Pancreas (tissue), 10 donors: Measurements from ENCODE around the gene FXYD4. TPM values are rescaled to one million over a fixed set of nuclear protein-coding genes. Genes with fewer than 3 reads are reported as not detected.
"Not testable (repeated sequence)": the region's sequence is repeated elsewhere in the genome, so short reads cannot be mapped to it uniquely, and the experiment has no call there.

Experiments used
- ATAC-seq, 4 donors: fragments of 200-7000 bp; cut with Tn5 transposase; one replicate each; pipeline versions ENCODE4 v1.8.0 to v1.9.1; 2020; ENCODE audit warnings: mild to moderate bottlenecking in 4 of 4, moderate library complexity in 4 of 4
- DNase-seq, 6 donors: peaks; one replicate each; pipeline ENCODE4 v3.0.0-alpha.2; 2020
- FAIRE-seq: peaks from 2 replicates; lab custom pipeline; 2012; peaks lifted over from hg19 to GRCh38; lab: Jason Lieb, UNC
- H3K27ac ChIP-seq, 4 donors: fragments of 200-600 bp; sonication (generic); 1 replicate in 3 of 4; 2 replicates in 1 of 4; pipeline versions ENCODE4 v1.5.0 to v1.8.0; 2020
- H3K27me3 ChIP-seq, 4 donors: fragments of 200-600 bp; one replicate each; pipeline ENCODE4 v1.8.0; 2021
- H3K36me3 ChIP-seq, 3 donors: fragments of 200-600 bp; sonication (generic) in 1 of 3; one replicate each; pipeline versions ENCODE4 v1.5.0 to v1.8.0; 2020 to 2021
- H3K4me1 ChIP-seq, 3 donors: fragments of 200-600 bp; one replicate each; pipeline ENCODE4 v1.8.0; 2021
- H3K4me3 ChIP-seq, 4 donors: fragments of 200-600 bp; sonication (generic) in 2 of 4; one replicate each; pipeline versions ENCODE4 v1.5.0 to v1.8.0; 2020 to 2021
- H3K9me3 ChIP-seq, 4 donors: fragments of 200-600 bp; one replicate each; pipeline ENCODE4 v1.8.0; 2021
- CTCF ChIP-seq, 4 donors: fragments of 200-600 bp; sonication (generic) in 3 of 4; IDR thresholded peaks; one replicate each; pipeline versions ENCODE4 v1.5.0 to v1.8.0; 2021; ENCODE audit warnings: antibody characterized with exemption in 4 of 4
- WGBS, 2 donors: extraction: QIAGEN DNeasy Blood & Tissue Kit; methylation state at CpG; one replicate each; pipeline ENCODE4 v1.1.7; 2013; 5-methylcytosine and 5-hydroxymethylcytosine counted together
- intact Hi-C, 3 donors: fragments of 100-400 bp; cut with DNase I; formaldehyde crosslinking; loops; one replicate each; pipeline versions ENCODE4 v1.11.1 to v1.14.2; 2022
- polyA plus RNA-seq, 2 donors: library from polyadenylated mRNA; stranded (reverse); fragments of 200-250 nt; gene quantifications; one replicate each; pipeline ENCODE4 v1.2.3, GENCODE V29; 2013
- total RNA-seq, 6 donors: library from RNA; stranded (reverse); fragmentation: NEBNext Ultra II Directional in 4 of 6; extraction: Animal tissue kit (Norgen Biotek cat#: 25700) in 4 of 6; gene quantifications; one replicate each; pipeline versions ENCODE4 v1.2.1 to v1.2.4, GENCODE V29; 2021 to 2023
- donor health status: healthy with polysubstance abuse.
- donor health status: DM: no; HTN: no; CAD: no; lungs with moderate emphysema.
- donor health status: DM: no; HTN: no; CAD: no.
- donor health status: control.
- donor health status: control.
- donor health status: Bipolar disorder and iron deficiency.
- donor health status: DM: yes; HTN: yes; CAD: no.
- donor health status: DM: no; HTN: no; CAD: no.
- donor health status: DM: no; HTN: no; CAD: no.
- donor health status: DM: yes; HTN: yes; CAD: no.

FXYD4 gene
- total and polyA plus RNA-seq, 8 donors = 0.28 to 0.31 TPM; not detected in 6

- Histone ChIP-seq H3K27ac (no peak overlapping the region), H3K4me3 (no peak overlapping the region), H3K9me3 (no peaks in the 10 kb centered on the region), H3K27me3 (no peaks in the 10 kb centered on the region), H3K4me1 (no peaks in the 10 kb centered on the region), H3K36me3 (no peaks in the 10 kb centered on the region)
- no peak for TF ChIP-seq CTCF (IDR thresholded peaks at IDR 0.05)
- DNase-seq (no peak), ATAC-seq (no peak), FAIRE-seq (no peak)
- WGBS, 2 donors = 34 to 36% methylated on average over 2 of the region's 2 CpGs
- intact Hi-C loops = no loop called here
Measured at GRCh38 chr10:43327171-43327570, 44.3 kb upstream of the FXYD4 start.

GRCh38 chr10:43327986-43328385 is 43.5 kb upstream of the FXYD4 start:
- WGBS, 2 donors = 58 to 75% methylated on average over 5 of the region's 5 CpGs
- FAIRE-seq (no peak), ATAC-seq (no peak), DNase-seq (peak in 1 of 6 donors; percentile 1)
- H3K27ac ChIP-seq = no peak overlapping the region
- H3K27me3 ChIP-seq = no peaks in the 10 kb centered on the region
- H3K4me3 ChIP-seq = no peak overlapping the region
- TF ChIP-seq CTCF (IDR thresholded peaks at IDR 0.05) = no peak
- H3K4me1 ChIP-seq = no peaks in the 10 kb centered on the region
- H3K36me3 ChIP-seq = no peaks in the 10 kb centered on the region
- no peaks in the 10 kb centered on the region for H3K9me3 ChIP-seq
- intact Hi-C loops = no loop called here

GRCh38 chr10:43328810-43329209 is 42.6 kb upstream of the FXYD4 start:
- ATAC-seq, H3K27ac ChIP-seq, intact Hi-C loops, FAIRE-seq, H3K36me3 ChIP-seq, H3K4me3 ChIP-seq, H3K27me3 ChIP-seq, H3K9me3 ChIP-seq, H3K4me1 ChIP-seq: not testable (repeated sequence)
- 92 to 94% methylated on average over 16 to 18 of the region's 18 CpGs for WGBS, 2 donors
- peak in 1 of 6 donors; percentile 46 for DNase-seq

GRCh38 chr10:43329246-43329885 is 42.1 kb upstream of the FXYD4 start:
- ATAC-seq, H3K36me3 ChIP-seq, H3K27ac ChIP-seq, FAIRE-seq, intact Hi-C loops, H3K9me3 ChIP-seq, H3K4me1 ChIP-seq, H3K27me3 ChIP-seq, H3K4me3 ChIP-seq: not testable (repeated sequence)
- 91 to 93% methylated on average over 39 to 40 of the region's 40 CpGs for WGBS, 2 donors
- DNase-seq = peak in 1 of 6 donors; percentile 73

GRCh38 chr10:43330049-43330823 is 41.2 kb upstream of the FXYD4 start:
- H3K36me3 ChIP-seq, H3K4me1 ChIP-seq, FAIRE-seq, H3K4me3 ChIP-seq, H3K9me3 ChIP-seq, intact Hi-C loops, DNase-seq, H3K27me3 ChIP-seq, ATAC-seq, H3K27ac ChIP-seq: not testable (repeated sequence)
- WGBS, 2 donors = 43 to 57% methylated on average over 5 to 7 of the region's 11 CpGs

- H3K27me3 ChIP-seq, H3K9me3 ChIP-seq, H3K27ac ChIP-seq, H3K4me1 ChIP-seq, FAIRE-seq, ATAC-seq, H3K36me3 ChIP-seq, H3K4me3 ChIP-seq, intact Hi-C loops: not testable (repeated sequence)
- 83 to 87% methylated on average over 4 of the region's 4 CpGs for WGBS, 2 donors
- DNase-seq = peak in 1 of 6 donors; percentile 1
Measured at GRCh38 chr10:43330824-43331127, 40.7 kb upstream of the FXYD4 start.

GRCh38 chr10:43333653-43334052 is 37.8 kb upstream of the FXYD4 start:
- Histone ChIP-seq H3K36me3 (no peaks in the 10 kb centered on the region), H3K4me3 (no peak overlapping the region), H3K4me1 (no peaks in the 10 kb centered on the region), H3K9me3 (no peaks in the 10 kb centered on the region), H3K27ac (no peak overlapping the region), H3K27me3 (no peaks in the 10 kb centered on the region)
- FAIRE-seq (no peak), DNase-seq (peak in 1 of 6 donors; percentile 8), ATAC-seq (no peak)
- intact Hi-C loops = no loop called here
- WGBS, 2 donors = 88 to 98% methylated on average over 3 of the region's 3 CpGs
- TF ChIP-seq CTCF (IDR thresholded peaks at IDR 0.05) = no peak
